ENCODE measurements around the gene FTL. TPM values are rescaled to one million over a fixed set of nuclear protein-coding genes. Genes with fewer than 3 reads are reported as not detected.

FTL gene
- total and polyA plus RNA-seq, 8 donors, result 1,292 to 8,824 (median 3,975) TPM

DNA sequence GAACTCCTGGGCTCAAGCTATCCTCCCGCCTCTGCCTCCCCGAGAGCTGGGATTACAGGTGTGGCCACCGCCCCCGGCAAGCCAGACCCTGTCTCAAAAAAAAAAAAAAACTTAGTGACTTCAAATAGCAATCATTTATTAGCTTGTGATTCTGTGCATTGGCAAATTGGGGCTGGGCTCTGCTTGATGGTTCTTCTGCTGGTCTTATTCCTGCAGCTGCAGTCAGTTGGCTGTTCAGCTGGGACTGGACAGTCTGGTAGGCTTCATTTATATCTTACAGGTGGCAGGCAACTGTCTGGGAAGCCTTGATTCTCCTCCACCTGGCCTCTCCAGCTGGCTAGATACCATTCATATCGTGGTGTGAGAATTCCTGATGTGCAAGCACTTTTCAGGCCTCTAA is 24.2 kb upstream of the FTL start:
- intact Hi-C loops (cut with DNase I; ENCODE audit: low total_unique reads), result no loop called here
- Histone ChIP-seq H3K4me1 (peaks cover 0 to 4% (median 0%) of the 10 kb centered on the region in 4 donors), H3K27ac (no peak overlapping the region), H3K36me3 (no peaks in the 10 kb centered on the region), H3K4me3 (no peak overlapping the region), H3K27me3 (no peaks in the 10 kb centered on the region), H3K9me3 (peaks cover 0 to 11% (median 7%) of the 10 kb centered on the region in 4 donors)
- TF ChIP-seq EP300 (IDR thresholded peaks at IDR 0.05), result no peak
- no peak for TF ChIP-seq POLR2A (IDR thresholded peaks at IDR 0.05)
- TF ChIP-seq POLR2AphosphoS5 (IDR thresholded peaks at IDR 0.05), result no peak
- TF ChIP-seq, protein P1, sequence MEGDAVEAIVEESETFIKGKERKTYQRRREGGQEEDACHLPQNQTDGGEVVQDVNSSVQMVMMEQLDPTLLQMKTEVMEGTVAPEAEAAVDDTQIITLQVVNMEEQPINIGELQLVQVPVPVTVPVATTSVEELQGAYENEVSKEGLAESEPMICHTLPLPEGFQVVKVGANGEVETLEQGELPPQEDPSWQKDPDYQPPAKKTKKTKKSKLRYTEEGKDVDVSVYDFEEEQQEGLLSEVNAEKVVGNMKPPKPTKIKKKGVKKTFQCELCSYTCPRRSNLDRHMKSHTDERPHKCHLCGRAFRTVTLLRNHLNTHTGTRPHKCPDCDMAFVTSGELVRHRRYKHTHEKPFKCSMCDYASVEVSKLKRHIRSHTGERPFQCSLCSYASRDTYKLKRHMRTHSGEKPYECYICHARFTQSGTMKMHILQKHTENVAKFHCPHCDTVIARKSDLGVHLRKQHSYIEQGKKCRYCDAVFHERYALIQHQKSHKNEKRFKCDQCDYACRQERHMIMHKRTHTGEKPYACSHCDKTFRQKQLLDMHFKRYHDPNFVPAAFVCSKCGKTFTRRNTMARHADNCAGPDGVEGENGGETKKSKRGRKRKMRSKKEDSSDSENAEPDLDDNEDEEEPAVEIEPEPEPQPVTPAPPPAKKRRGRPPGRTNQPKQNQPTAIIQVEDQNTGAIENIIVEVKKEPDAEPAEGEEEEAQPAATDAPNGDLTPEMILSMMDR (IDR thresholded peaks at IDR 0.05), result no peak
- DNase-seq, result no peak
- WGBS, 5 donors, result 95 to 98% (median 97%) methylated on average over 5 of the region's 5 CpGs

DNA sequence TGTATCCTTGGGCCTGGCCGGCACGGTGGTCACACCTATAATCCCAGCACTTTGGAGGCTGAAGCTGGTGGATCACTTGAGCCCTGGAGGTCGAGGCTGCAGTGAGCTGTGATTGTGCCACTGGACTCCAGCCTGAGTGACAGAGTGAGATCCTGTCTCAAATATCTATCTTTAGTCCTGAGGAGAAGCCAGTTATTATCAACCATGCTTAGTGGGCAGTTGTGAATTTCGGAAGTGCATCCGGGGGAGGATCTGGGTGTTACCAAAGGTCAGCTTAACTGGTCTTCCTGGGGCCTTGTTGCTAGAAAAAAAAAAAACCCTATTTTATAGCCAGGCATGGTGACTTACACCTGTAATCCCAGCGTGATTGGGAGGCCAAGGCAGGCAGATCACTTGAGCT is 22.0 kb upstream of the FTL start:
- intact Hi-C loops (cut with DNase I; ENCODE audit: low total_unique reads), result no loop called here
- TF ChIP-seq POLR2AphosphoS5 (IDR thresholded peaks at IDR 0.05) (no peak), POLR2A (IDR thresholded peaks at IDR 0.05) (no peak), EP300 (IDR thresholded peaks at IDR 0.05) (no peak)
- TF ChIP-seq, protein P1 (IDR thresholded peaks at IDR 0.05), result no peak
- no peak for DNase-seq
- no peak overlapping the region for H3K27ac ChIP-seq
- no peaks in the 10 kb centered on the region for H3K4me1 ChIP-seq
- H3K36me3 ChIP-seq, result no peaks in the 10 kb centered on the region
- no peaks in the 10 kb centered on the region for H3K27me3 ChIP-seq
- H3K4me3 ChIP-seq, result no peak overlapping the region
- 90 to 97% (median 90%) methylated on average over 6 of the region's 6 CpGs for WGBS, 5 donors
- H3K9me3 ChIP-seq, result peaks cover 0 to 18% (median 10%) of the 10 kb centered on the region in 4 donors

DNA sequence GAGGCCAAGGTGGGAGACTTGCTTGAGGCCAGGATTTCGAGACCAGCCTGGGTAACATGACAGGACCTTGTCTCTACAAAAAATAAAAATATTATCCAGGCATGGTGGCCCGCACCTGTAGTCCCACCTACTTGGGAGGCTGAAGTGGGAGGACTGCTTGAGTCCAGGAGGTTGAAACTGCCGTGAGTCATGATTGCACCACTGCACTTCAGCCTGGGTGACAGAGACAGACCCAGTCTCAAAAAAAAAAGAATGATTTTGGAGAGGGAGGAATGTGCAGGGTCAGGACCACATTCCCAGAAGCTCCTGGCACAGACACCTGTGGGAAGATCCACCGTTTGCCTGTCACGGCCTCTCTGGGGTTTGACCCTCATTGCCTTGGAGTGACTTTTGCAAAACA is 19.7 kb upstream of the FTL start:
- Histone ChIP-seq H3K36me3 (no peaks in the 10 kb centered on the region), H3K9me3 (peaks cover 0 to 18% (median 9%) of the 10 kb centered on the region in 4 donors), H3K4me1 (no peaks in the 10 kb centered on the region), H3K27ac (no peak overlapping the region), H3K27me3 (no peaks in the 10 kb centered on the region), H3K4me3 (no peak overlapping the region)
- intact Hi-C loops (cut with DNase I; ENCODE audit: low total_unique reads), result no loop called here
- no peak for TF ChIP-seq EP300 (IDR thresholded peaks at IDR 0.05)
- TF ChIP-seq, protein P1 (IDR thresholded peaks at IDR 0.05), result no peak
- TF ChIP-seq POLR2AphosphoS5 (IDR thresholded peaks at IDR 0.05), result no peak
- TF ChIP-seq POLR2A (IDR thresholded peaks at IDR 0.05), result no peak
- no peak for DNase-seq
- 86 to 97% (median 93%) methylated on average over 5 of the region's 5 CpGs for WGBS, 5 donors

DNA sequence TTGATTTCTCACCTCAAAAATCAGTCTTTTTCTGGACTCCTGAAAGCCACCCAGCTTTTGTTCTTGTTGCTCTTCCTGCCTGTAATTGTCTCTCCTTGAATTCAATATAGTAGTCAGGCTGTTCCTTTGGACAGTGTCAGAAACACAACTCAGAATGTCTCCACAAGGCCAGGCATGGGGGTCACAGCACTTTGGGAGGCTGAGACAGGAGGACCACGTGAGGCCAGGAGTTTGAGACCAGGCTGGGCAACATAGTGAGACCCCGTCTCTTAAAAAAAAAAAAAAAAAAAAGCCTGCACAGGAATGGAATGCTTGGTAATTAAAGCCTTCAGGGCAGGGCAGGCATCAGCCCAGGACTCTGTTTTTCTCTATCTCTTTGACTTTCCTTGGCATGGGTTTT is 19.3 kb upstream of the FTL start:
- DNase-seq, result no peak
- Histone ChIP-seq H3K27ac (no peak overlapping the region), H3K9me3 (peaks cover 0 to 14% (median 7%) of the 10 kb centered on the region in 4 donors), H3K4me1 (no peaks in the 10 kb centered on the region), H3K27me3 (no peaks in the 10 kb centered on the region), H3K36me3 (no peaks in the 10 kb centered on the region), H3K4me3 (no peak overlapping the region)
- intact Hi-C loops (cut with DNase I; ENCODE audit: low total_unique reads), result no loop called here
- WGBS, 5 donors, result 84 to 96% (median 88%) methylated on average over 2 of the region's 2 CpGs
- TF ChIP-seq POLR2A (IDR thresholded peaks at IDR 0.05) (no peak), EP300 (IDR thresholded peaks at IDR 0.05) (no peak), POLR2AphosphoS5 (IDR thresholded peaks at IDR 0.05) (no peak)
- TF ChIP-seq, protein P1 (IDR thresholded peaks at IDR 0.05), result no peak
